NB4 (cell line): ENCODE results near the gene LPAR3.

Experiments used
- CTCF ChIP-seq: IDR thresholded peaks from one replicate; pipeline ENCODE4 v1.5.1; 2012; ENCODE audit warnings: low read depth, low read length
- MAX ChIP-seq: IDR thresholded peaks from 2 replicates; pipeline ENCODE4 v1.6.1; 2011; ENCODE audit warnings: low read depth, low read length
- MYC ChIP-seq: IDR thresholded peaks from 2 replicates; pipeline ENCODE4 v1.6.1; 2011; ENCODE audit warnings: low read depth, low read length
- POLR2A ChIP-seq: IDR thresholded peaks from 2 replicates; pipeline ENCODE4 v1.6.1; 2011; ENCODE audit warnings: mild to moderate bottlenecking; ENCODE audit not compliant: insufficient read length; ENCODE audit errors: extremely low read depth

GRCh38 chr1:84928979-84929378, 36.0 kb upstream of the LPAR3 start:
- no peak for TF ChIP-seq CTCF
- TF ChIP-seq POLR2A = no peak
- TF ChIP-seq MAX = no peak
- TF ChIP-seq MYC = no peak
